ENCODE results near the gene MGST1.
"Not testable (repeated sequence)": the region's sequence is repeated elsewhere in the genome, so short reads cannot be mapped to it uniquely, and the experiment has no call there.

Gene MGST1

DNA sequence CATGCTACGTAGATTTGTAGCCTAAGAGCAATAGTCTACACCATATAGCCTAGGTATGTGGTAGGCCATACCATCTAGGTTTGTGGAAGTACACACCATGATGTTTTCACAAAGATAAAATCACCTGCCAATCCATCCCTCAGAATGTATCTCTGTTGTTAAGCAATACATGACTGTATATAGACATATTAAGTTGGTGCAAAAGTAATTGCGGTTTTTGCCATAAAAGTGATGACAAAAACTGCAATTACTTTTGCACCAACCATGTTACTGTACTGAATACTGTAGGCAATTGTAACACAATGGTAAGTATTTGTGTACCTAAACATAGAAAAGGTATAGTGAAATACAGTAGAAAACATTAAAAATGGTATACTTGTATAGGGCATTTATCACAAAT, 40.5 kb downstream of the MGST1 start:
- DNase-seq (ENCODE audit: low read depth in 2 of 2): no peak
- TF ChIP-seq, protein P1, sequence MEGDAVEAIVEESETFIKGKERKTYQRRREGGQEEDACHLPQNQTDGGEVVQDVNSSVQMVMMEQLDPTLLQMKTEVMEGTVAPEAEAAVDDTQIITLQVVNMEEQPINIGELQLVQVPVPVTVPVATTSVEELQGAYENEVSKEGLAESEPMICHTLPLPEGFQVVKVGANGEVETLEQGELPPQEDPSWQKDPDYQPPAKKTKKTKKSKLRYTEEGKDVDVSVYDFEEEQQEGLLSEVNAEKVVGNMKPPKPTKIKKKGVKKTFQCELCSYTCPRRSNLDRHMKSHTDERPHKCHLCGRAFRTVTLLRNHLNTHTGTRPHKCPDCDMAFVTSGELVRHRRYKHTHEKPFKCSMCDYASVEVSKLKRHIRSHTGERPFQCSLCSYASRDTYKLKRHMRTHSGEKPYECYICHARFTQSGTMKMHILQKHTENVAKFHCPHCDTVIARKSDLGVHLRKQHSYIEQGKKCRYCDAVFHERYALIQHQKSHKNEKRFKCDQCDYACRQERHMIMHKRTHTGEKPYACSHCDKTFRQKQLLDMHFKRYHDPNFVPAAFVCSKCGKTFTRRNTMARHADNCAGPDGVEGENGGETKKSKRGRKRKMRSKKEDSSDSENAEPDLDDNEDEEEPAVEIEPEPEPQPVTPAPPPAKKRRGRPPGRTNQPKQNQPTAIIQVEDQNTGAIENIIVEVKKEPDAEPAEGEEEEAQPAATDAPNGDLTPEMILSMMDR (IDR thresholded peaks at IDR 0.05; ENCODE audit: low read depth, low read length): no peak
- H3K4me3 ChIP-seq (replicated peaks in 1 of 2; ENCODE audit: low read depth in 2 of 2, low read length in 2 of 2): no peak overlapping the region

DNA sequence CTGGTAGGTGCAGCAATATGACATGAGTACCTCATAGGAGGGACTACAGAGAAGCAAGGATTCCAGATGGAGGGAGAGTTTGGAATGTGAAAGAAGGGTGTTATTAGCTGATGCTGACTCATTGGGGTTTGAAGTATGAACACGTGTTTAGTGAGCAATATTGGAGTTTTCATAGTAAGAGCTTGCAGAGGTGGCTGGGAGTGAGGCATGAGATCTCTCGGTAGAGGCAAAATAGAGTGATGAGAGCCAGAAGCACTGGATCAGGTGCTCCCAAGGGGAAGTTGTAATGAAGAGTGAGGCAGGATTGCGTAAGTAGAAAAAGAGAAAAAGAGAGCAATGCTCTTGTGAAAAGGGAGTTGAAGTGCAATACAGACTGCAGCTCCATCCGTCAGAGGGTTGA, 42.1 kb downstream of the MGST1 start:
- DNase-seq (ENCODE audit: low read depth in 2 of 2): peak; percentile 41 to 89
- TF ChIP-seq, protein P1 (IDR thresholded peaks at IDR 0.05; ENCODE audit: low read depth, low read length): no peak
- H3K4me3 ChIP-seq (replicated peaks in 1 of 2; ENCODE audit: low read depth in 2 of 2, low read length in 2 of 2): no peak overlapping the region

DNA sequence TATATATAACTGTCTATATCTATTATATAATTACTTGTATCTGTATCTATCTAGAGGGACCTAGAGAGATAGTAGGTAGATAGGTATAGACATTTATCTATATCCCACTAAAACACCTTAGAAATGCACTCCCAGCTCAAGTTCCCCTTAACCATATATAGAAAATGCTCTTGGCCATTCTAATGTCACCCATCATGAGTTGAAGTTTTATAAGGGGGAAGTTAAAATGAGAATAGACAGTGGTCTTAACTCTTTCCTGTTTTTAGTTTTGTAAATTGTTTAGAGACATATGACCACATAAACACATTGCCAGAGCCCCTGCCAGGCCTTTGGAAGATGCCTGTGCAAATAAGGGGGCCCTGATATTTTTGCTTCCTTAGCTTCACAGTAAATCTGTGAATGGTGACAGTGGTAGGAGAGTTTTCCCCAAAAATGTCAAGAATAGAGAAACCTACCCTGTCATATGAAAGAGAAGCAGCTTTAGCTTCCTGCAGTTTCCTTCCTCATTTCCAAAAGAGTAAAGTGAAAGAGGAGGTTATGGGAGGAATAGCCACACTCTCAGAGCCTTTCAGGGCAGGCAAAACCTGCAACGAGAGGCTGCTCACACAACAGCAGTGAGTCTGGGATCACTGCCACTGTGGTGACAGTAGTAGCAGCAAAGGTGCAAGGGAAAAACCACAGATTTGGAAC, 45.5 kb downstream of the MGST1 start:
- H3K4me3 ChIP-seq (replicated peaks in 1 of 2; ENCODE audit: low read depth in 2 of 2, low read length in 2 of 2): no peak overlapping the region
- DNase-seq (ENCODE audit: low read depth in 2 of 2): no peak
- TF ChIP-seq, protein P1 (IDR thresholded peaks at IDR 0.05; ENCODE audit: low read depth, low read length): no peak

DNA sequence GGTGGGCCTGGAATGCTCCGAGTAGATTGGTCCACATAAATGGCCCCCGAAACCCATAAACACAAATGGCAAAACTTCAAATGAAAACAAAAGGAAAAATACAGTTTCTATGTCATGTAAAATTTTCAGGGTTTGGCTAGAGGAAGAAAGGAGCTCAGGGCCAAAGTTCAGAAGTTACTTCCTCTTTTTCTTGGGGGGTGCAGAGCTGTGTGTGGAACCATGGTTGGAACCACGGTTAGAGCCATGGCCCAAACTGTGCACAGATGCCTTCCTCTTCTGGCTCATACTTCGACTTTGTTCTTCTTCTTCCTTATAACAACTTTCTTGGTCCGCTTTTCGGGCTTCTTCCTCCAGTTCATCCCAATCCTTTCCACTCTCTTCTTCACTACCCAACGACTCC, 51.7 kb downstream of the MGST1 start:
- no peak for DNase-seq (ENCODE audit: low read depth in 2 of 2)
- no peak overlapping the region for H3K4me3 ChIP-seq (replicated peaks in 1 of 2; ENCODE audit: low read depth in 2 of 2, low read length in 2 of 2)
- TF ChIP-seq, protein P1 (IDR thresholded peaks at IDR 0.05; ENCODE audit: low read depth, low read length): no peak

DNA sequence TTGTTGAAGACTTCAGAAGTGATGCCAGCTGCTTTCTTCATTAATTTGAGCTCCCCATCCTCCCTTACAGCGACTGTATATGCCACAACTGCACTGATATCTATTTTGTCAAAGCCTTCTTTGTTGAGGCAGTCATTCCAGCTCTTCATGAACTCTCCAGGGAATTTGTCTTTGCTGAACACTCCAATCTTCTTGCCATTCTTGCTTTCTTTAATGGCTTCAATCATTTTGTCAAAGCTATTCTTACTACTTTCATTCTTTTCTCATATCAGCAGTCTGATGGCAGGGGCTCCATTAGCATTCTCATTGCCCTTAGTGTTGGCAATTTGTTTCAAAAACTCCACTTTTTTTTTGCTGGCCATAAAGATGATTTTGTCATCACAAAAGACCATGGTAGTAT, 54.4 kb downstream of the MGST1 start:
- not testable (repeated sequence) for DNase-seq (ENCODE audit: low read depth in 2 of 2); H3K4me3 ChIP-seq (replicated peaks in 1 of 2; ENCODE audit: low read depth in 2 of 2, low read length in 2 of 2)

DNA sequence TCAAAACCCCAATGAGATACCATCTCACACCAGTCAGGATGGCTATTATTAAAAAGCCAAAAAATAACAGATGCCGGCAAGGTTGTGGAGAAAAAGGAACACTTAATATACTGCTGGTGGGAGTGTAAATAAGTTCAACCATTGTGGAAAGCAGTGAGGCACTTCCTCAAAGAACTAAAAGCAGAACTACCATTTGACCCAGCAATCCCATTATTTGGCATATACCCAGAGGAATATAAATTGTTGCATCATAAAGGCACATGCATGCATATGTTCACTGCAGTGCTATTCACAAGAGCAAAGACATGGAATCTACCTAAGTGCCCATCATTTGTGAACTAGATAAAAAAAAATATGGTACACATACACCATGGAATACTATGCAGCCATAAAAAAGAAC, 59.9 kb downstream of the MGST1 start:
- TF ChIP-seq, protein P1 (IDR thresholded peaks at IDR 0.05; ENCODE audit: low read depth, low read length): no peak
- H3K4me3 ChIP-seq (replicated peaks in 1 of 2; ENCODE audit: low read depth in 2 of 2, low read length in 2 of 2): no peak overlapping the region
- no peak for DNase-seq (ENCODE audit: low read depth in 2 of 2)

Measured in cardiac fibroblast (primary cell).